Loucy (cell line): ENCODE measurements around the gene ABCB1.
A peak's percentile ranks its signal among the peaks of the same experiment; 100 is the strongest.

Source experiments
- H2AFZ ChIP-seq: fragments of 200-600 bp; sonication (generic); 2 replicates; pipeline ENCODE4 v1.6.0; 2016; ENCODE audit warnings: antibody characterized with exemption, mild to moderate bottlenecking, low read length, moderate library complexity
- H3F3A ChIP-seq: fragments of 200-600 bp; 2 replicates; pipeline ENCODE4 v1.6.0; 2016; ENCODE audit warnings: antibody characterized with exemption, low read depth, mild to moderate bottlenecking
- H3K27me3 ChIP-seq: fragments of 200-600 bp; sonication (generic); 2 replicates; pipeline ENCODE4 v1.6.1; 2014; ENCODE audit warnings: low read length, mild to moderate bottlenecking; ENCODE audit not compliant: insufficient read depth, poor library complexity, severe bottlenecking
- H3K36me3 ChIP-seq: fragments of 200-600 bp; sonication (generic); 2 replicates; pipeline ENCODE4 v1.6.1; 2016; ENCODE audit warnings: low read length; ENCODE audit not compliant: insufficient read depth
- H3K4me1 ChIP-seq: fragments of 200-600 bp; sonication (generic); 2 replicates; pipeline ENCODE4 v1.5.1; 2014; ENCODE audit warnings: low read length, mild to moderate bottlenecking; ENCODE audit not compliant: insufficient read depth, poor library complexity, severe bottlenecking
- H3K4me2 ChIP-seq: fragments of 200-600 bp; sonication (generic); 2 replicates; pipeline ENCODE4 v1.6.0; 2014; ENCODE audit warnings: antibody characterized with exemption, low read length, low read depth, mild to moderate bottlenecking; ENCODE audit not compliant: poor library complexity, severe bottlenecking
- H3K4me3 ChIP-seq: fragments of 200-600 bp; sonication (generic); 2 replicates; pipeline ENCODE4 v1.5.1; 2014; ENCODE audit warnings: low read length, mild to moderate bottlenecking, mixed read lengths; ENCODE audit not compliant: poor library complexity, severe bottlenecking
- H3K79me2 ChIP-seq: fragments of 200-600 bp; sonication (generic); 2 replicates; pipeline ENCODE4 v1.6.1; 2014; ENCODE audit warnings: low read length; ENCODE audit not compliant: insufficient read depth
- H3K9ac ChIP-seq: fragments of 200-600 bp; sonication (generic); 2 replicates; pipeline ENCODE4 v1.6.0; 2014; ENCODE audit warnings: mild to moderate bottlenecking, low read depth, low read length, moderate library complexity; ENCODE audit not compliant: poor library complexity, severe bottlenecking
- H3K9me2 ChIP-seq: fragments of 200-600 bp; sonication (generic); replicated peaks from 2 replicates; pipeline ENCODE4 v1.6.1; 2016; ENCODE audit warnings: low read depth, low read length, mixed read lengths
- H3K9me3 ChIP-seq: fragments of 200-600 bp; sonication (generic); 2 replicates; pipeline ENCODE4 v1.6.1; 2014; ENCODE audit warnings: mild to moderate bottlenecking, antibody characterized with exemption, low read length, low read depth; ENCODE audit not compliant: insufficient read depth
- H4K20me1 ChIP-seq: fragments of 200-600 bp; sonication (generic); 2 replicates; pipeline ENCODE4 v1.6.0; 2014; ENCODE audit warnings: antibody characterized with exemption, low read length, mild to moderate bottlenecking; ENCODE audit not compliant: insufficient read depth, poor library complexity, severe bottlenecking
- EZH2phosphoT487 ChIP-seq: fragments of 200-600 bp; IDR thresholded peaks from 2 replicates; pipeline ENCODE4 v1.6.1; 2018; ENCODE audit warnings: antibody characterized with exemption, mild to moderate bottlenecking, moderate library complexity, borderline replicate concordance
- TF ChIP-seq, protein P1 (sequence below): fragments of 200-600 bp; sonication (generic); conservative IDR thresholded peaks from 2 replicates; pipeline ENCODE4 v1.5.1; 2014; ENCODE audit warnings: mild to moderate bottlenecking, antibody characterized with exemption, low read length

ABCB1 gene

DNA sequence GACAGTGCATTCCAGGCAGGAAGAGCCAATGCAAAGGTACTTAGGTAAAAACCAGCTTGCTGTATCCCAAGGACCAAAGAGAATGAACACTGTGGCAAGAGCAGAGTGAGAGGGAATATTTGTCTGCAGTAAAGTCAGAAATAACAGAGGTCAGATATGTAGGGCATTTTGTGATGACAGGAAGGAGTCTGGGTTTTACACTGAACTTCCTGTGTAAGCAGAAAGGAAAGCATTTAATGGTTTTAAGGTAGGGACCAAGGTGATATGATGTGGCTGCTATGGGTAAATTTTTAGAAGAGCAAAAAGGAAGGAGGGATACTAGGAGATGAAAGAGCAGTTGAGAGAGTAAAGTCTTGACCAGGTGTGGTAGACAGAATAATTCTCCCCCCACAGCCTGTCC lies 10.1 kb downstream of the ABCB1 start:
- H3K4me2 ChIP-seq = peak overlapping the region; percentile 10
- no peak for TF ChIP-seq EZH2phosphoT487
- TF ChIP-seq, protein P1, sequence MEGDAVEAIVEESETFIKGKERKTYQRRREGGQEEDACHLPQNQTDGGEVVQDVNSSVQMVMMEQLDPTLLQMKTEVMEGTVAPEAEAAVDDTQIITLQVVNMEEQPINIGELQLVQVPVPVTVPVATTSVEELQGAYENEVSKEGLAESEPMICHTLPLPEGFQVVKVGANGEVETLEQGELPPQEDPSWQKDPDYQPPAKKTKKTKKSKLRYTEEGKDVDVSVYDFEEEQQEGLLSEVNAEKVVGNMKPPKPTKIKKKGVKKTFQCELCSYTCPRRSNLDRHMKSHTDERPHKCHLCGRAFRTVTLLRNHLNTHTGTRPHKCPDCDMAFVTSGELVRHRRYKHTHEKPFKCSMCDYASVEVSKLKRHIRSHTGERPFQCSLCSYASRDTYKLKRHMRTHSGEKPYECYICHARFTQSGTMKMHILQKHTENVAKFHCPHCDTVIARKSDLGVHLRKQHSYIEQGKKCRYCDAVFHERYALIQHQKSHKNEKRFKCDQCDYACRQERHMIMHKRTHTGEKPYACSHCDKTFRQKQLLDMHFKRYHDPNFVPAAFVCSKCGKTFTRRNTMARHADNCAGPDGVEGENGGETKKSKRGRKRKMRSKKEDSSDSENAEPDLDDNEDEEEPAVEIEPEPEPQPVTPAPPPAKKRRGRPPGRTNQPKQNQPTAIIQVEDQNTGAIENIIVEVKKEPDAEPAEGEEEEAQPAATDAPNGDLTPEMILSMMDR = no peak

DNA sequence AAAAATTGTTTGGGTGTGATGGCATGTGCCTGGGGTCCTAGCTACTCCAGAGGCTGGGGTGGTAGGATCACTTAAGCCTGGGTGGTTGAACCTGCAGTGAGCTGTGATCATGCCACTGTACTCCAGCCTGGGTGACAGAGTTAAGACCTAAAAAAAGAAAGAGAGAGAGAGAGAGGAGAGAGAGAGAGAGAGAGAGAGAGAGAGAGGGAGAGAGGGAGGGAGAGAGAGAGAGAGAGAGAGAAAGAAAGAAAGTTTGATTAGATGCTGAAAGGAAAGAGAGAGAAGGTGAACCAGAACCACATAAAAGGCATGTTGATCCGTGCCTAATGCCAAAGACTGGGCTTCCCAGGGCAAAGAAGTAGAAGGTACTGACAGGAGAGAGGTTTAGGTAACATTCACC lies 11.1 kb downstream of the ABCB1 start:
- Histone ChIP-seq H3K27me3 (no peaks in the 10 kb centered on the region), H3K4me2 (no peak overlapping the region), H3K4me1 (peaks cover 30% of the 10 kb centered on the region), H3K79me2 (no peaks in the 10 kb centered on the region), H3K9ac (no peak overlapping the region), H3K36me3 (no peaks in the 10 kb centered on the region), H3K4me3 (no peak overlapping the region), H3F3A (no peaks in the 10 kb centered on the region), H3K9me3 (no peaks in the 10 kb centered on the region), H3K9me2 (no peaks in the 10 kb centered on the region), H4K20me1 (no peaks in the 10 kb centered on the region), H2AFZ (no peak overlapping the region)
- no peak for TF ChIP-seq EZH2phosphoT487
- TF ChIP-seq, protein P1 = no peak

More for the DNA sequence above, 10.1 kb downstream of the ABCB1 start:
- H3K4me1 ChIP-seq = peaks cover 30% of the 10 kb centered on the region
- no peaks in the 10 kb centered on the region for H3K79me2 ChIP-seq
- H2AFZ ChIP-seq = peak overlapping the region; percentile 11; the same call in 1 of the 2 replicates
- H3K4me3 ChIP-seq = no peak overlapping the region
- H4K20me1 ChIP-seq = no peaks in the 10 kb centered on the region
- H3K36me3 ChIP-seq = no peaks in the 10 kb centered on the region
- H3F3A ChIP-seq = no peaks in the 10 kb centered on the region
- H3K9me3 ChIP-seq = no peaks in the 10 kb centered on the region
- H3K9ac ChIP-seq = no peak overlapping the region
- H3K9me2 ChIP-seq = no peaks in the 10 kb centered on the region
- H3K27me3 ChIP-seq = no peaks in the 10 kb centered on the region

GRCh38 chr7:87581723-87582122 lies 19.0 kb downstream of the ABCB1 start:
- Histone ChIP-seq H3K36me3 (no peaks in the 10 kb centered on the region), H2AFZ (no peak overlapping the region)
- no peak for TF ChIP-seq EZH2phosphoT487
- TF ChIP-seq, protein P1 = no peak

More at GRCh38 chr7:87581723-87582122, 19.0 kb downstream of the ABCB1 start:
- no peak overlapping the region for H3K4me2 ChIP-seq
- H3K27me3 ChIP-seq = no peaks in the 10 kb centered on the region
- H3K9me3 ChIP-seq = no peaks in the 10 kb centered on the region
- no peak overlapping the region for H3K9ac ChIP-seq
- no peak overlapping the region for H3K4me3 ChIP-seq
- H3K4me1 ChIP-seq = peaks cover 7% of the 10 kb centered on the region
- no peaks in the 10 kb centered on the region for H3K79me2 ChIP-seq
- no peaks in the 10 kb centered on the region for H3K9me2 ChIP-seq
- no peaks in the 10 kb centered on the region for H4K20me1 ChIP-seq
- H3F3A ChIP-seq = no peaks in the 10 kb centered on the region
